ENCODE measurements around the gene MAP3K12.

DNA sequence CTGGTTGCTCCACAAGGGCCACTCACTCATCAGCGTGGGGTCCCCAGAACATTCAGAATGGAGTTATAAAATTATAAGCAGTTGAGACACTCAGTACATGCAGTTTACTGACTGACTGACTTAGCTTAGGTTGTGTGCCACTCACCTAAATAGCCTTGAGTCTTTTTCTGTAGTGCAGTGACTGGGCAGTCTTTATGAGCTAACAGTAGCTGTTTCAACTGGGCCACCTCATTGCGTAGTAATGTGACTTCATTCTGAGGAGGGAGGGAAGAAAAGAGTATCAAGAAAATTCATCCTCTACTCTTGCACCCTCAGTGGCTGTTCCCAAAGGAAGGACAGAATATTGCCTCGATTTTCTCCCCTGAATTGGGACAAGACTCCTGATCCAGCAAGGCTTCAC, 23.9 kb upstream of the MAP3K12 start:
- TF ChIP-seq, protein P1, sequence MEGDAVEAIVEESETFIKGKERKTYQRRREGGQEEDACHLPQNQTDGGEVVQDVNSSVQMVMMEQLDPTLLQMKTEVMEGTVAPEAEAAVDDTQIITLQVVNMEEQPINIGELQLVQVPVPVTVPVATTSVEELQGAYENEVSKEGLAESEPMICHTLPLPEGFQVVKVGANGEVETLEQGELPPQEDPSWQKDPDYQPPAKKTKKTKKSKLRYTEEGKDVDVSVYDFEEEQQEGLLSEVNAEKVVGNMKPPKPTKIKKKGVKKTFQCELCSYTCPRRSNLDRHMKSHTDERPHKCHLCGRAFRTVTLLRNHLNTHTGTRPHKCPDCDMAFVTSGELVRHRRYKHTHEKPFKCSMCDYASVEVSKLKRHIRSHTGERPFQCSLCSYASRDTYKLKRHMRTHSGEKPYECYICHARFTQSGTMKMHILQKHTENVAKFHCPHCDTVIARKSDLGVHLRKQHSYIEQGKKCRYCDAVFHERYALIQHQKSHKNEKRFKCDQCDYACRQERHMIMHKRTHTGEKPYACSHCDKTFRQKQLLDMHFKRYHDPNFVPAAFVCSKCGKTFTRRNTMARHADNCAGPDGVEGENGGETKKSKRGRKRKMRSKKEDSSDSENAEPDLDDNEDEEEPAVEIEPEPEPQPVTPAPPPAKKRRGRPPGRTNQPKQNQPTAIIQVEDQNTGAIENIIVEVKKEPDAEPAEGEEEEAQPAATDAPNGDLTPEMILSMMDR (IDR thresholded peaks at IDR 0.05 in 2 of 3, conservative IDR thresholded peaks at IDR 0.05 in 1 of 3; ENCODE audit: control insufficient read depth in 2 of 3, extremely low read depth in 1 of 3, insufficient read depth in 1 of 3, low read depth in 3 of 3, low read length in 3 of 3): no peak
- TF ChIP-seq ZZZ3 (IDR thresholded peaks at IDR 0.05; ENCODE audit: control insufficient read depth, insufficient read length, low read depth): no peak
- no peak for TF ChIP-seq YY1 (IDR thresholded peaks at IDR 0.05; ENCODE audit: low read depth, low read length)
- TF ChIP-seq, protein P2, sequence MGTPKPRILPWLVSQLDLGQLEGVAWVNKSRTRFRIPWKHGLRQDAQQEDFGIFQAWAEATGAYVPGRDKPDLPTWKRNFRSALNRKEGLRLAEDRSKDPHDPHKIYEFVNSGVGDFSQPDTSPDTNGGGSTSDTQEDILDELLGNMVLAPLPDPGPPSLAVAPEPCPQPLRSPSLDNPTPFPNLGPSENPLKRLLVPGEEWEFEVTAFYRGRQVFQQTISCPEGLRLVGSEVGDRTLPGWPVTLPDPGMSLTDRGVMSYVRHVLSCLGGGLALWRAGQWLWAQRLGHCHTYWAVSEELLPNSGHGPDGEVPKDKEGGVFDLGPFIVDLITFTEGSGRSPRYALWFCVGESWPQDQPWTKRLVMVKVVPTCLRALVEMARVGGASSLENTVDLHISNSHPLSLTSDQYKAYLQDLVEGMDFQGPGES (IDR thresholded peaks at IDR 0.05): no peak
- no peak for TF ChIP-seq RAD21 (IDR thresholded peaks at IDR 0.05; ENCODE audit: insufficient read depth, low read depth, low read length)
- TF ChIP-seq, protein P3, sequence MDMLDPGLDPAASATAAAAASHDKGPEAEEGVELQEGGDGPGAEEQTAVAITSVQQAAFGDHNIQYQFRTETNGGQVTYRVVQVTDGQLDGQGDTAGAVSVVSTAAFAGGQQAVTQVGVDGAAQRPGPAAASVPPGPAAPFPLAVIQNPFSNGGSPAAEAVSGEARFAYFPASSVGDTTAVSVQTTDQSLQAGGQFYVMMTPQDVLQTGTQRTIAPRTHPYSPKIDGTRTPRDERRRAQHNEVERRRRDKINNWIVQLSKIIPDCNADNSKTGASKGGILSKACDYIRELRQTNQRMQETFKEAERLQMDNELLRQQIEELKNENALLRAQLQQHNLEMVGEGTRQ (IDR thresholded peaks at IDR 0.05; ENCODE audit: borderline replicate concordance, low read depth, low read length): no peak
- TF ChIP-seq, protein P4, sequence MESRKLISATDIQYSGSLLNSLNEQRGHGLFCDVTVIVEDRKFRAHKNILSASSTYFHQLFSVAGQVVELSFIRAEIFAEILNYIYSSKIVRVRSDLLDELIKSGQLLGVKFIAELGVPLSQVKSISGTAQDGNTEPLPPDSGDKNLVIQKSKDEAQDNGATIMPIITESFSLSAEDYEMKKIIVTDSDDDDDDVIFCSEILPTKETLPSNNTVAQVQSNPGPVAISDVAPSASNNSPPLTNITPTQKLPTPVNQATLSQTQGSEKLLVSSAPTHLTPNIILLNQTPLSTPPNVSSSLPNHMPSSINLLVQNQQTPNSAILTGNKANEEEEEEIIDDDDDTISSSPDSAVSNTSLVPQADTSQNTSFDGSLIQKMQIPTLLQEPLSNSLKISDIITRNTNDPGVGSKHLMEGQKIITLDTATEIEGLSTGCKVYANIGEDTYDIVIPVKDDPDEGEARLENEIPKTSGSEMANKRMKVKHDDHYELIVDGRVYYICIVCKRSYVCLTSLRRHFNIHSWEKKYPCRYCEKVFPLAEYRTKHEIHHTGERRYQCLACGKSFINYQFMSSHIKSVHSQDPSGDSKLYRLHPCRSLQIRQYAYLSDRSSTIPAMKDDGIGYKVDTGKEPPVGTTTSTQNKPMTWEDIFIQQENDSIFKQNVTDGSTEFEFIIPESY (IDR thresholded peaks at IDR 0.05): no peak
- TF ChIP-seq ESRRA (IDR thresholded peaks at IDR 0.05; ENCODE audit: low read length): no peak
- no peak for TF ChIP-seq EZH2 (IDR thresholded peaks at IDR 0.05; ENCODE audit: borderline replicate concordance, control insufficient read depth, low read depth, low read length)
- no peak for TF ChIP-seq POLR2A (IDR thresholded peaks at IDR 0.05; ENCODE audit: low read depth, low read length)
- no peak for TF ChIP-seq RFX5 (IDR thresholded peaks at IDR 0.05; ENCODE audit: low read depth, low read length)
- no peak for TF ChIP-seq NR2C2 (IDR thresholded peaks at IDR 0.05; ENCODE audit: borderline replicate concordance, control insufficient read depth, insufficient read length, low read depth)
- no peak for TF ChIP-seq ZNF217 (IDR thresholded peaks at IDR 0.05)
- TF ChIP-seq CREM (IDR thresholded peaks at IDR 0.05; ENCODE audit: low read depth): no peak
